Renal cortical epithelial cell (primary cell): ENCODE results near the gene LMF1. TPM values are rescaled to one million over a fixed set of nuclear protein-coding genes. Genes with fewer than 3 reads are reported as not detected.
"Not testable (repeated sequence)": the region's sequence is repeated elsewhere in the genome, so short reads cannot be mapped to it uniquely, and the experiment has no call there.

ENCODE experiments used
- DNase-seq: peaks from one replicate; pipeline ENCODE4 v3.0.0-alpha.2; 2011; ENCODE audit warnings: low read depth
- total RNA-seq: library from RNA; depleted of rRNA; stranded (reverse); fragments of >200 nt; gene quantifications from 2 replicates; pipeline ENCODE4 v1.2.3, GENCODE V29; 2014

The LMF1 gene
- total RNA-seq, 1 donor from 2014 or later = 27.6 TPM

- no peak for DNase-seq
Measured at GRCh38 chr16:970386-970765, 408 bp downstream of the LMF1 start.

GRCh38 chr16:969508-970385 lies 1.0 kb downstream of the LMF1 start:
- DNase-seq = no peak

GRCh38 chr16:968620-969019 lies 2.2 kb downstream of the LMF1 start:
- DNase-seq = no peak

GRCh38 chr16:967546-968295 lies 3.1 kb downstream of the LMF1 start:
- DNase-seq = no peak

DNA sequence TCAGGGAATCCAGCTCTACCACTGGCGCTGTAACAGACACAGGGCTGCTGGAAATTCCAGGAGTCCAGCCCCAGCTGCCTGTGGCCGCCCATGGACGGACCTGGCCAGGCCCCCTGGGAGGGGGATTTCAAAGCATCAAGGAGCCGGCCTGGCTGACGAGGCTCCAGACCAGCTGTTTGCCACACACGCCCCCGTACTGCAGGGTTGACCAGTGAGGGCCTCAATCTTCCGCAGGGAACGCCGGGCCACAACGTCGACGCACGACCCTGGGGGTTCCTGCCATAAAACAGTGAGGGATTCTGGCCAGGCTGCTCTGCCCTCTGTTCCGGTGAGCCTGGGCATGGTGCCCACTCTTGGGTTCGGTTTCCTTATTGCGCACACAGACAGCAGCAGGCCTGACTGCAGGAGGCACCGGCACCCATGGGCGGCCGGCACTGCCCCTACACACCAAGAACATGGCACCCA lies 3.7 kb downstream of the LMF1 start:
- no peak for DNase-seq

DNA sequence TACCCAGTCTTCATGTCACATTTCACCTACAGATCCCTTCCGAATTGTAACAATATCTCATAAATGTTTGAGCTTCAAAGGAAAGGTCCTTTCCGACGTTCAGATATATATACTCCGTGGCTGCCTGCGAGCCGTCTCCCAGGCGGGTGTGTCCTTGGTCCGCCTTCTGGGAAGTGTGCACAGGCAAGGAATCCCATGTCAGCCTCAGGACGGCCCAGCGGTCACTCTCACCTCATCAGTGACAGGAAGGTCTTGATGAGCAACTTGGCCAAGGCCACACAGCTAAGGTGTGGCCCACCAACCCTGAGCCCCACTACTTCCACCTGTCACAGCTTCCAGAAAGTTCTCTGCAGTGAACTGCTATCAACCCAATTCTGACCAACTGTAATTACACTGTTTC lies 4.3 kb downstream of the LMF1 start:
- DNase-seq = no peak

GRCh38 chr16:966035-966434 lies 4.7 kb downstream of the LMF1 start:
- no peak for DNase-seq

GRCh38 chr16:965487-965886 lies 5.3 kb downstream of the LMF1 start:
- DNase-seq = no peak

DNA sequence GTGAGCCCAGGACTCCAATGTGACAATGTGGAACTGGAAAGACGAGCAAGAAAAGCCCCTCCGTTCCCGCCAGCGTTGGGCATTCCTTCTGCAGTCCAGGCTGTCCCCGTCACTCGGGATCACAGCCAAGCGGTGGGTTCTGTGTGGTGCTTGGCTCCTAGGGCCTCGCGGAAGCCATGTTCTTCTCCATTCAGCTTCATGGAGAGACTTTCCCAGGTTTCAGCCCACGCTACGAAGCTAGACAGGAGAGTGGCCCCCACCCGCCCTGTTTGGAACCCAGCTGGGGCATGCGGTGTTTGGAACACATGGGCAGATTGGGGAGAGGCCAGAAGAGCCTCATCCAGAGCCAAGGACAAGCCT lies 5.8 kb downstream of the LMF1 start:
- no peak for DNase-seq

DNA sequence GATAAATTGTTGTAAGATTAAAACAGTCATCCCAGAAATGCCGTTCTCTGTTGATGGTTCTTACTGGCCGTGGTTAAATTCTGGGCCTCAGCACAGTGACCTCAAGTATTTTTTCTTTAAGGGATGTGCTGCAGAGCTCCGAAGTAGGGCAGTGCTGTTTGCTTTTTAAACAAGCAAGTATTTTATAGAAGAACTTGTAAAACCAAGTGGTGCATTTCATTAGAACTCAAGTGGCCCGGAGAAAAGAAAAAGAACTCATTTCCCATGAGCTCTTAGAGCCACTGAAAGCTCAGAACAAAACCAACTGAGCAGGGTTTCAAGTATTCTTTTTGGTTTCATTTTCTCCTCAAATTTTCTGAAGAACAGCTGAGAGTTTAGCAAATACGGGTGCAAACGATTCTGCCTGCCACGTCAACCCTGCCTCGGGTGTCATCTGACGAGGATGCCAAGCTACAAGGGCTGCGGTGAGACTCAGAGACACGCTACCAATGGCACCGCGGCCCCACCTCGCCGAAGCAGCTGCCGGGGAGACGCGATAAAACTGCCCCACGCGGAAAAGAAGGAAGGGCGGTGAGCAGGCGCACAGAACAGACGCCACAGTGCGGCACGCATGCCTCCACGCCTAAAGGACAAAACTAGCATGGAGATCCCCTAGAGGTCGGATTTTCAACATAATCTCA lies 6.3 kb downstream of the LMF1 start:
- no peak for DNase-seq

DNA sequence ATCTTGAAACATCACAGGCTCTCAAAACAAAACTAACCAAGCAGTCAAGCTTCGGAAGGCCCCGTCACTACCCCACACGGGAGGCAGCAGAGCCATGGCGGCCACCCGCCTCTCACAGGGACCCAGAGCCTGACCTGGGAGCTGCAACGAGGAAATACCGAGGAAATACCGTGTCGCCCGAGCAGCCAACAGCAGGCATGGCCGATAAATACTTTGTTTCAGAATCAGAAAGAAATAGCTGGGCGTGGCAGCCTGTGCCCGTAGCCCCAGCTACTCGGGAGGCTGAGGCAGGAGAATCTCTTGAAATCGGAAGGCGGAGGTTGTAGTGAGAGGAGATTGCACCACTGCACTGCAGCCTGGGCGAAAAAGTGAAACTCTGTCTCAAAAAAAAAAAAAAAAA lies 6.9 kb downstream of the LMF1 start:
- no peak for DNase-seq

GRCh38 chr16:962901-963814 lies 7.6 kb downstream of the LMF1 start:
- DNase-seq = no peak

GRCh38 chr16:962366-962765 lies 8.4 kb downstream of the LMF1 start:
- no peak for DNase-seq

GRCh38 chr16:959232-960040 lies 11.3 kb downstream of the LMF1 start:
- no peak for DNase-seq

GRCh38 chr16:955766-956165 lies 15.0 kb downstream of the LMF1 start:
- not testable (repeated sequence) for DNase-seq

- not testable (repeated sequence) for DNase-seq
Measured at GRCh38 chr16:953818-954217, 17.0 kb downstream of the LMF1 start.

DNA sequence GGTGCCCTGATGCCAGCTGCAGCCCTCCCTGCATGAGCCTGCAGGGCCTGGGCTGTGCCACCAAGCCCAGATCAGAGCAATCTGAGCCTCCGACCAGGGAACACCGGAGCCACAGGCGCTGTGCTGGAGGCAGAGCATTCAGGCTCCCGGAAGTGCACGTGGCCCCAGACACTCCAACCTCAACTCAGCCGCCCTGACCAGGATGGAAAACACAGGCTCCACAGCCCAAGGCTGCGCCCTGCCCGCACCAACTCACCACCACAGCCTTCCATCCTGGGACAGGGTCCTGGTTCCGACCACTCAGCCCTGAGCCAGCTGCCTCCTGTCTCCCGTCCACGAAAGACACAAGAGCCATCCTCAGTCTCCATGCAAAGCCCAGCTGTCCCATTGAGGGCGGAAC lies 18.5 kb downstream of the LMF1 start:
- DNase-seq = no peak

GRCh38 chr16:951660-952301 lies 19.0 kb downstream of the LMF1 start:
- no peak for DNase-seq

DNA sequence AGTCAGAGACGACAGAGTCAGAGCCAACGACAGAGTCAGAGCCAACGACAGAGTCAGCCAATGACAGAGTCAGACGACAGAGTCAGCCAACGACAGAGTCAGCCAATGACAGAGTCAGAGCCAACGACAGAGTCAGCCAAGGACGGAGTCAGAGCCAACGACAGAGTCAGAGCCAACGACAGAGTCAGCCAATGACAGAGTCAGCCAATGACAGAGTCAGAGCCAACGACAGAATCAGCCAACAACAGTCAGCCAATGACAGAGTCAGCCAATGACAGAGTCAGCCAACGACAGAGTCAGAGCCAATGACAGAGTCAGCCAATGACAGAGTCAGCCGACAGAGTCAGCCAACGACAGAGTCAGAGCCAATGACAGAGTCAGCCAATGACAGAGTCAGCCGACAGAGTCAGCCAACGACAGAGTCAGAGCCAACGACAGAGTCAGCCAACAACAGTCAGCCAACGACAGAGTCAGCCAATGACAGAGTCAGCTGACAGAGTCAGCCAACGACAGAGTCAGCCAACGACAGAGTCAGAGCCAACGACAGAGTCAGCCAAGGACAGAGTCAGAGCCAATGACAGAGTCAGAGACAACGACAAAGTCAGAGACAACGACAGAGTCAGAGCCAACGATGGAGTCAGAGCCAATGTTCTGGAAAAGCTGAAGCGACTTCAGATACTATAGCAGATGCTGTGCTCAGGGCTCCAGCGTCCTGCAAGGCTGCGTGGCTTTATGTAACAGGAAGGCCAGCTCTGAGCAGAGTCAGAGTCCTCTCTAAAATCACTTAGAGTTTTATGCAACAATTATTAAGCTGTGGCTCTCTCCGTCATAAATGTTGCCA lies 19.8 kb downstream of the LMF1 start:
- not testable (repeated sequence) for DNase-seq
